ENCODE results near the gene CLTCL1.

DNA sequence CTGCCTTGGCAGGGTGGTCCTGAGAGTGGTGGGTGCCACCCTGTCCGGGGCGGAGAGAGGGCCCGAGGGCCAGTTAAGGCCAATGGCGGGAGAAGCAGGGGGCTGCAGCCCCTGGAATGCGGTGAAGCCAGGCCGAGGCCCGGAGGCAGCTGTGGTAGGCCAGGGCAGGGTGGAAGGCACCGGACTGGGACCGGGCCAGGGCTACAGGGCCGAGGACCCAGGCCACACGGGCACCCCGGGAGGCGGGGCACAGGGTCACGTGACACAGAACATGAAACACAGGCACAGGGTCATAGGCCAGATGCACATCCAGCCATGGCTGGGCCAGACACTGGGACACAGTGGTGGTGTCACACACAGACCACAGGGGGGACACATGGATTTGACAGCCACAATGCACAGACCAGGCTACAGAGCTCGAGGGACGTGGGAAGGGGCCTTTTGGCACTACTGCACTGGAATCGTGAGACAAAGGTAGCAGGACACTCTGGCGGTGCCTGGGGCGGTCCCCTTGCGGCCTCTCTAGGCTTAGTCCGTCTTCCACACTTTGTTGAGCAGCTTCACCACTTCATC lies 115.8 kb downstream of the CLTCL1 start:
- no peak for TF ChIP-seq POLR2A (IDR thresholded peaks at IDR 0.05)
- no peak for TF ChIP-seq CTCF (IDR thresholded peaks at IDR 0.05)

Data from heart left ventricle (tissue), 13 donors.